Activated naive CD4-positive, alpha-beta T cell treated with anti-CD3 and anti-CD28 coated beads, Interleukin-2, amount 10 ng/mL, durations not matched to agents 5 hours and 36 hours (primary cell): ENCODE measurements around the gene ZNF593. TPM values are rescaled to one million over a fixed set of nuclear protein-coding genes. Genes with fewer than 3 reads are reported as not detected.

Source experiments
- total RNA-seq, 2 experiments: library from RNA; stranded (reverse); gene quantifications; one replicate each; pipeline ENCODE4 v1.2.3, GENCODE V29; 2021

The ZNF593 gene
- 10 to 100 TPM; 21.3 to 23.4 TPM for total RNA-seq

DNA sequence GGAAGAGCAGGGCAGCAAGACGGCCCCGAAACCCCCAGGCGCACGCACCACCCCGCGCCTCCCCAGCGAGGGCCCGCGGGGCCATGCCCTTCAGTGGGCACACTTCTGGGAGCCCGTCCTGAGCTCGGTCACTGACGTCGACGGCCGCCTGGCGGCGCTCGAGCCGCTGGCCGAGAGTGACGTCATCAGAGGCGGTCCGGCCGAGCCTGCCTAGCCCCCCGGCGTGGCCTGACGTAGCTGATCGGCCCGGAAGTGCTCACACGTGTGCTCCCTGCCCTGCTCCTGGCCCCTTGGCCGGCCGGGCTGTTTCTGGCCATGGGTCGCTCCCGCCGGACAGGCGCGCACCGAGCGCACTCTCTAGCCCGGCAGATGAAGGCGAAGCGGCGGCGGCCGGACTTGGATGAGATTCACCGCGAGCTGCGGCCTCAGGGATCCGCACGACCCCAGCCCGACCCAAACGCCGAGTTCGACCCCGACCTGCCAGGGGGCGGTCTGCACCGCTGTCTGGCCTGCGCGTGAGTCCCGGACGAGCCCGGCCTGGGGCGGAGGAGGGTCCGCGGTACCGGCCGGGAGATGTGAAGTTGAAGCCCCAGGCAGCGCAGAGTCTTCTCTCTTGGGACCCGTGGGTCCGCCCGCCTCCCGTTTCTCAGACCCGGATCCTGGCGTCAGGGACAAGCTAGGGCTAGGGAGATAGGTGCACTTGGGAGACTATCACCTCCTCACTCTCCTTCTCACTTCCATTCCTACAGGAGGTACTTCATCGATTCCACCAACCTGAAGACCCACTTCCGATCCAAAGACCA lies at the start of gene ZNF593:
Gene ZNF593 (plus strand): TSS at position 240 of the 803 bp plus-strand sequence. CDS start 76 bp downstream, at position 316.

GRCh38 chr1:26158908-26159742 lies 10.6 kb upstream of the ZNF593 start, which contains the start of gene FAM110D:
TSS of gene FAM110D (plus strand) at chr1:26159079. CDS start at chr1:26161292, 2,213 bp downstream.

GRCh38 chr1:26168410-26169197 lies 1.1 kb upstream of the ZNF593 start, which contains the start of gene C1orf232:
TSS of gene C1orf232 (minus strand) at chr1:26168963. CDS start at chr1:26168499, 464 bp downstream.

DNA sequence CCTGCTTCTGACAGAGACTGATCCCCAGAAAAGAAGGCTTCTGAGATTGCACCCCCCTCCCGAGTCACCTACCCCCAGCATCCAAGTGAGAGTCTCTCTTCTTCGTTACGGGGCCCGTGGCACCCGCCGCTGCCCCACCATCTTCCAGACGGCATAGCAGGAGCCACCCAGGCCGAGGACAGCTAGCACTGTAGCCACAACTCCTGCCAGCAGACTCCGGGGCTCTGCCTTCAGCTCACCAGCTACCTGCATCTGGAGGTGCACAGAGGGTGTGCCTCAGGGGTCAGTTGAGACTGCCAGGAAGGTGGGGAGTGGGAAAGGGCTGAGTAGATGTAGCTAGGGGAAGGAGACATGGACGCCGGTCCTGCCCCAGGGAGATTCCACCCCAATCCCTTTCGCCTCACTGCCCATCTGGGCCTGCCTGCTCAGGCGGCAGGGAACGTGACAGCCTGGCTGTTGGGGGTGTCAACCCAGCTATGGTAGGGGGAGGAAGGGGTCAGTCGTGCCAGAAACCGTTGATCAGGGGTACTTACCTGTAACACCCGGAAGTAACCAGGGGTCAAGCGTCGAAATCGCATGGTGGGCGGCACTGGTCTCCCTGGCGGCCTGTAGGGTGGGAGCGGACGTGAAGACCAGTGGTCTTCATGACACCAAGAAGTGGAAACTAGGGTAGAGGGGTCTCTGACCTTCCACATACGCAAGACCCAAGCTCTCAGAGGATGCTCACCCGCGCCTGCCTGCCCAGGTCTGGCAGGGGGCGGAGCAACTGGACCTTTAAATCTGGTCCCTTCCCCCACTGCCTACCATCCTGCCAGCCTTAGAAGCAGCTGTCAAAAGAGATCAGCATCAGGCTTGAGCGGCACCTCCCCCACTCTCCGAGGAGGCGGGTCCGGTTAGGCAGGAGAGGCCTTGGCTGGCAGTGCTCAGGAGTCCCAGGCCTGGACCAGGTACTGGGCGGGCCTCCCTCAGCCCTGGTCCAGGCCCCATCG lies 1.7 kb downstream of the ZNF593 start, which contains the start of gene ZNF593OS:
Gene ZNF593OS (minus strand): TSS at position 749 of the 989 bp plus-strand sequence. CDS start 171 bp downstream, at position 578.

GRCh38 chr1:26177182-26177684 lies 7.5 kb downstream of the ZNF593 start, which contains the start of gene CNKSR1:
TSS of gene CNKSR1 (plus strand) at chr1:26177491. CDS start at chr1:26177548, 57 bp downstream.

GRCh38 chr1:26190373-26190987 lies 20.8 kb downstream of the ZNF593 start, which contains the start of gene CATSPER4:
TSS of gene CATSPER4 (plus strand) at chr1:26190602. CDS start at chr1:26190628, 26 bp downstream.

Other genes with a start within 250 kb of the ZNF593 start
- gene PAFAH2, start 171.8 kb upstream of the ZNF593 start, total RNA-seq: 10 to 100 TPM in 1 of 2 experiments, 1 to 10 TPM in 1; 9.9 to 10.7 TPM
- gene EXTL1, start 148.1 kb upstream of the ZNF593 start, total RNA-seq: not detected
- not detected for gene SLC30A2, start 123.8 kb upstream of the ZNF593 start, total RNA-seq
- gene TRIM63, start 102.3 kb upstream of the ZNF593 start, total RNA-seq: under 1 TPM in 1 of 2 experiments, not detected in 1; 0.39 TPM
- gene PDIK1L, start 58.1 kb upstream of the ZNF593 start, total RNA-seq: 10 to 100 TPM; 20.7 TPM
- gene FAM110D, start 10.8 kb upstream of the ZNF593 start, total RNA-seq: not detected
- not detected for gene C1orf232, start 945 bp upstream of the ZNF593 start, total RNA-seq
- not detected for gene ZNF593OS, start 1.9 kb downstream of the ZNF593 start, total RNA-seq
- gene CNKSR1, start 7.6 kb downstream of the ZNF593 start, total RNA-seq: 1 to 10 TPM; 4.7 to 5.0 TPM
- gene CATSPER4, start 20.7 kb downstream of the ZNF593 start, total RNA-seq: not detected
- gene CEP85, start 64.3 kb downstream of the ZNF593 start, total RNA-seq: 10 to 100 TPM; 32.9 to 36.6 TPM
- 100 to 1,000 TPM; 481 to 496 TPM for gene SH3BGRL3, start 110.2 kb downstream of the ZNF593 start, total RNA-seq
- 10 to 100 TPM; 37.0 to 39.0 TPM for gene UBXN11, start 136.7 kb downstream of the ZNF593 start, total RNA-seq
- 1,000 to 10,000 TPM; 1,759 to 1,791 TPM for gene CD52, start 148.1 kb downstream of the ZNF593 start, total RNA-seq
- 1 to 10 TPM in 1 of 2 experiments, under 1 TPM in 1; 0.87 to 1.4 TPM for gene CRYBG2, start 184.2 kb downstream of the ZNF593 start, total RNA-seq
- gene ZNF683, start 202.8 kb downstream of the ZNF593 start, total RNA-seq: under 1 TPM in 1 of 2 experiments, not detected in 1; 0.31 TPM
- not detected for gene LIN28A, start 240.9 kb downstream of the ZNF593 start, total RNA-seq